Lower lobe of right lung (tissue), 2 donors: ENCODE results near the gene CCNB1IP1. TPM values are rescaled to one million over a fixed set of nuclear protein-coding genes. Genes with fewer than 3 reads are reported as not detected.

Experiments used
- ATAC-seq, 2 donors: fragments of 200-7000 bp; cut with Tn5 transposase; one replicate each; pipeline ENCODE4 v1.9.1; 2020 to 2022; ENCODE audit warnings: mild to moderate bottlenecking in 2 of 2, moderate library complexity in 2 of 2
- DNase-seq: peaks from one replicate; pipeline ENCODE4 v3.0.0-alpha.2; 2020
- H3K27ac ChIP-seq: fragments of 200-600 bp; one replicate; pipeline ENCODE4 v1.8.0; 2022
- H3K27me3 ChIP-seq: fragments of 200-600 bp; one replicate; pipeline ENCODE4 v1.8.0; 2022; ENCODE audit warnings: low read depth
- H3K36me3 ChIP-seq: fragments of 200-600 bp; one replicate; pipeline ENCODE4 v1.8.0; 2022; ENCODE audit warnings: mild to moderate bottlenecking
- H3K4me1 ChIP-seq: fragments of 200-600 bp; one replicate; pipeline ENCODE4 v1.8.0; 2022
- H3K4me3 ChIP-seq: fragments of 200-600 bp; one replicate; pipeline ENCODE4 v1.8.0; 2022; ENCODE audit warnings: mild to moderate bottlenecking
- H3K9me3 ChIP-seq: fragments of 200-600 bp; one replicate; pipeline ENCODE4 v1.8.0; 2022
- CTCF ChIP-seq: fragments of 200-600 bp; IDR thresholded peaks from one replicate; pipeline ENCODE4 v1.8.0; 2022; ENCODE audit warnings: antibody characterized with exemption, mild to moderate bottlenecking
- intact Hi-C: fragments of 100-400 bp; cut with DNase I; formaldehyde crosslinking; loops from one replicate; pipeline ENCODE4 v1.11.0; 2022
- total RNA-seq: library from RNA; stranded (reverse); fragmentation: NEBNext Ultra II Directional; extraction: Animal tissue kit (Norgen Biotek cat#: 25700); gene quantifications from one replicate; pipeline ENCODE4 v1.2.1, GENCODE V29; 2021
- donor health status: DM: no; HTN: yes; CAD: no; lungs with severe emphysema.

Gene CCNB1IP1
- total RNA-seq, 1 donor from 2014 or later = 36.9 TPM

- H3K27ac ChIP-seq = no peak overlapping the region
- peaks cover 75% of the 10 kb centered on the region for H3K36me3 ChIP-seq
- no peaks in the 10 kb centered on the region for H3K9me3 ChIP-seq
- no peak for TF ChIP-seq CTCF
- no peak for DNase-seq
- intact Hi-C loops = no loop called here
- ATAC-seq = no peak
- no peaks in the 10 kb centered on the region for H3K27me3 ChIP-seq
- H3K4me3 ChIP-seq = no peak overlapping the region
- no peaks in the 10 kb centered on the region for H3K4me1 ChIP-seq
These were observed 23.3 kb upstream of the CCNB1IP1 start for GRCh38 chr14:20356422-20356821.

- no peak for TF ChIP-seq CTCF
- peaks cover 96% of the 10 kb centered on the region for H3K36me3 ChIP-seq
- intact Hi-C loops = no loop called here
- H3K4me3 ChIP-seq = no peak overlapping the region
- H3K27ac ChIP-seq = no peak overlapping the region
- H3K9me3 ChIP-seq = no peaks in the 10 kb centered on the region
- no peak for DNase-seq
- no peaks in the 10 kb centered on the region for H3K4me1 ChIP-seq
- no peaks in the 10 kb centered on the region for H3K27me3 ChIP-seq
- no peak for ATAC-seq
These were observed 17.8 kb upstream of the CCNB1IP1 start for GRCh38 chr14:20350860-20351259.

GRCh38 chr14:20350282-20350681, 17.2 kb upstream of the CCNB1IP1 start:
- H3K4me1 ChIP-seq = no peaks in the 10 kb centered on the region
- H3K9me3 ChIP-seq = no peaks in the 10 kb centered on the region
- TF ChIP-seq CTCF = no peak
- DNase-seq (no peak), ATAC-seq (no peak)
- H3K27ac ChIP-seq = no peak overlapping the region
- H3K4me3 ChIP-seq = no peak overlapping the region
- peaks cover 96% of the 10 kb centered on the region for H3K36me3 ChIP-seq
- no peaks in the 10 kb centered on the region for H3K27me3 ChIP-seq
- intact Hi-C loops = no loop called here

GRCh38 chr14:20347747-20348146, 14.7 kb upstream of the CCNB1IP1 start:
- no peak overlapping the region for H3K27ac ChIP-seq
- DNase-seq = no peak
- no peak for TF ChIP-seq CTCF
- H3K36me3 ChIP-seq = peaks cover 75% of the 10 kb centered on the region
- intact Hi-C loops = no loop called here
- H3K4me3 ChIP-seq = no peak overlapping the region
- H3K9me3 ChIP-seq = no peaks in the 10 kb centered on the region
- ATAC-seq = no peak
- H3K27me3 ChIP-seq = no peaks in the 10 kb centered on the region
- peaks cover 11% of the 10 kb centered on the region for H3K4me1 ChIP-seq

- H3K27me3 ChIP-seq = no peaks in the 10 kb centered on the region
- no peak for DNase-seq
- no peak for ATAC-seq
- no peak overlapping the region for H3K27ac ChIP-seq
- H3K4me3 ChIP-seq = no peak overlapping the region
- TF ChIP-seq CTCF = no peak
- intact Hi-C loops = no loop called here
- H3K36me3 ChIP-seq = peaks cover 65% of the 10 kb centered on the region
- peaks cover 11% of the 10 kb centered on the region for H3K4me1 ChIP-seq
- H3K9me3 ChIP-seq = no peaks in the 10 kb centered on the region
These were observed 13.6 kb upstream of the CCNB1IP1 start for GRCh38 chr14:20346713-20347112.

GRCh38 chr14:20345366-20345765, 12.3 kb upstream of the CCNB1IP1 start:
- Histone ChIP-seq H3K27ac (no peak overlapping the region), H3K27me3 (no peaks in the 10 kb centered on the region), H3K36me3 (peaks cover 52% of the 10 kb centered on the region), H3K4me3 (no peak overlapping the region), H3K4me1 (peaks cover 11% of the 10 kb centered on the region), H3K9me3 (no peaks in the 10 kb centered on the region)
- DNase-seq (no peak), ATAC-seq (no peak)
- intact Hi-C loops = no loop called here
- TF ChIP-seq CTCF = no peak
